Muscle layer of colon (tissue), 2 donors: ENCODE data around the gene SMARCAL1.
"Not testable (repeated sequence)": the region's sequence is repeated elsewhere in the genome, so short reads cannot be mapped to it uniquely, and the experiment has no call there.

ENCODE experiments used
- H3K27ac ChIP-seq: one replicate; pipeline ENCODE4 v1.7.0; 2013; ENCODE audit warnings: low read depth, mild to moderate bottlenecking, low read length, moderate library complexity
- H3K27me3 ChIP-seq, 2 donors: one replicate each; pipeline ENCODE4 v1.7.0; 2013; ENCODE audit warnings: low read length in 2 of 2, mild to moderate bottlenecking in 2 of 2; ENCODE audit not compliant: insufficient read depth in 2 of 2, control insufficient read depth in 1 of 2
- H3K36me3 ChIP-seq: one replicate; pipeline ENCODE4 v1.7.0; 2013; ENCODE audit warnings: mild to moderate bottlenecking, low read length; ENCODE audit not compliant: insufficient read depth
- H3K4me1 ChIP-seq: one replicate; pipeline ENCODE4 v1.7.0; 2013; ENCODE audit warnings: mild to moderate bottlenecking, low read length; ENCODE audit not compliant: insufficient read depth
- H3K4me3 ChIP-seq, 2 donors: one replicate each; pipeline ENCODE4 v1.7.0; 2013; ENCODE audit warnings: low read length in 2 of 2, low read depth in 1 of 2, mild to moderate bottlenecking in 1 of 2, moderate library complexity in 1 of 2
- H3K9ac ChIP-seq: one replicate; pipeline ENCODE4 v1.7.0; 2013; ENCODE audit warnings: low read length
- H3K9me3 ChIP-seq: one replicate; pipeline ENCODE4 v1.7.0; 2013; ENCODE audit warnings: mild to moderate bottlenecking, low read length
- donor health status: abdominal sarcoma.
- donor health status: Adenocarcinoma of cecum.

The SMARCAL1 gene

GRCh38 chr2:216375286-216375685 is 37.0 kb upstream of the SMARCAL1 start:
- Histone ChIP-seq H3K4me1 (no peaks in the 10 kb centered on the region), H3K27me3 (peaks cover 9 to 17% of the 10 kb centered on the region in 2 donors), H3K27ac (no peak overlapping the region), H3K36me3 (no peaks in the 10 kb centered on the region), H3K4me3 (no peak overlapping the region), H3K9me3 (no peaks in the 10 kb centered on the region), H3K9ac (no peak overlapping the region)

- H3K36me3 ChIP-seq = no peaks in the 10 kb centered on the region
- H3K9ac ChIP-seq = no peak overlapping the region
- H3K4me3 ChIP-seq = no peak overlapping the region
- no peak overlapping the region for H3K27ac ChIP-seq
- no peaks in the 10 kb centered on the region for H3K27me3 ChIP-seq
- no peaks in the 10 kb centered on the region for H3K4me1 ChIP-seq
- no peaks in the 10 kb centered on the region for H3K9me3 ChIP-seq
Measured at GRCh38 chr2:216379977-216380376, 32.3 kb upstream of the SMARCAL1 start.

- not testable (repeated sequence) for H3K4me3 ChIP-seq, H3K4me1 ChIP-seq, H3K27me3 ChIP-seq, H3K36me3 ChIP-seq, H3K9me3 ChIP-seq, H3K27ac ChIP-seq, H3K9ac ChIP-seq
Measured at GRCh38 chr2:216384409-216384808, 27.9 kb upstream of the SMARCAL1 start.

GRCh38 chr2:216385478-216385877 is 26.8 kb upstream of the SMARCAL1 start:
- no peak overlapping the region for H3K4me3 ChIP-seq

GRCh38 chr2:216387262-216387661 is 25.0 kb upstream of the SMARCAL1 start:
- Histone ChIP-seq H3K9me3 (no peaks in the 10 kb centered on the region), H3K27ac (no peak overlapping the region), H3K4me1 (no peaks in the 10 kb centered on the region), H3K4me3 (no peak overlapping the region), H3K36me3 (no peaks in the 10 kb centered on the region), H3K9ac (no peak overlapping the region), H3K27me3 (no peaks in the 10 kb centered on the region)

More at GRCh38 chr2:216385478-216385877, 26.8 kb upstream of the SMARCAL1 start:
- H3K4me1 ChIP-seq = no peaks in the 10 kb centered on the region
- no peak overlapping the region for H3K9ac ChIP-seq
- no peaks in the 10 kb centered on the region for H3K27me3 ChIP-seq
- H3K27ac ChIP-seq = no peak overlapping the region
- no peaks in the 10 kb centered on the region for H3K9me3 ChIP-seq
- no peaks in the 10 kb centered on the region for H3K36me3 ChIP-seq

- Histone ChIP-seq H3K27ac (no peak overlapping the region), H3K9me3 (no peaks in the 10 kb centered on the region), H3K36me3 (no peaks in the 10 kb centered on the region), H3K4me1 (no peaks in the 10 kb centered on the region), H3K27me3 (no peaks in the 10 kb centered on the region), H3K9ac (no peak overlapping the region), H3K4me3 (no peak overlapping the region)
Measured at GRCh38 chr2:216388046-216388884, 24.0 kb upstream of the SMARCAL1 start.

GRCh38 chr2:216389570-216389969 is 22.7 kb upstream of the SMARCAL1 start:
- Histone ChIP-seq H3K9me3 (no peaks in the 10 kb centered on the region), H3K9ac (no peak overlapping the region), H3K4me3 (no peak overlapping the region), H3K27ac (no peak overlapping the region), H3K4me1 (no peaks in the 10 kb centered on the region), H3K36me3 (no peaks in the 10 kb centered on the region), H3K27me3 (no peaks in the 10 kb centered on the region)

GRCh38 chr2:216391401-216391800 is 20.9 kb upstream of the SMARCAL1 start:
- Histone ChIP-seq H3K9me3 (no peaks in the 10 kb centered on the region), H3K27ac (no peak overlapping the region), H3K36me3 (no peaks in the 10 kb centered on the region), H3K27me3 (no peaks in the 10 kb centered on the region), H3K4me3 (no peak overlapping the region), H3K9ac (no peak overlapping the region), H3K4me1 (no peaks in the 10 kb centered on the region)

GRCh38 chr2:216392018-216392562 is 20.2 kb upstream of the SMARCAL1 start:
- no peaks in the 10 kb centered on the region for H3K9me3 ChIP-seq
- no peaks in the 10 kb centered on the region for H3K27me3 ChIP-seq
- no peak overlapping the region for H3K9ac ChIP-seq
- no peak overlapping the region for H3K4me3 ChIP-seq
- H3K27ac ChIP-seq = no peak overlapping the region
- H3K36me3 ChIP-seq = no peaks in the 10 kb centered on the region
- H3K4me1 ChIP-seq = no peaks in the 10 kb centered on the region

GRCh38 chr2:216392945-216393840 is 19.1 kb upstream of the SMARCAL1 start:
- Histone ChIP-seq H3K27me3 (no peaks in the 10 kb centered on the region), H3K9me3 (no peaks in the 10 kb centered on the region), H3K36me3 (no peaks in the 10 kb centered on the region), H3K4me1 (no peaks in the 10 kb centered on the region), H3K4me3 (no peak overlapping the region), H3K9ac (no peak overlapping the region), H3K27ac (no peak overlapping the region)

GRCh38 chr2:216394881-216395280 is 17.4 kb upstream of the SMARCAL1 start:
- no peaks in the 10 kb centered on the region for H3K27me3 ChIP-seq
- no peak overlapping the region for H3K27ac ChIP-seq
- no peak overlapping the region for H3K9ac ChIP-seq
- no peaks in the 10 kb centered on the region for H3K4me1 ChIP-seq
- no peaks in the 10 kb centered on the region for H3K9me3 ChIP-seq
- no peak overlapping the region for H3K4me3 ChIP-seq
- no peaks in the 10 kb centered on the region for H3K36me3 ChIP-seq
